Dermis blood vessel endothelial cell (primary cell): ENCODE data around the gene MCTP1. TPM values are rescaled to one million over a fixed set of nuclear protein-coding genes. Genes with fewer than 3 reads are reported as not detected.
A peak's percentile ranks its signal among the peaks of the same experiment; 100 is the strongest.

Experiments used
- DNase-seq: peaks from one replicate; pipeline ENCODE4 v3.0.0; 2010
- total RNA-seq: library from RNA; depleted of rRNA; stranded (reverse); fragments of >200 nt; gene quantifications from 2 replicates; pipeline ENCODE4 v1.2.3, GENCODE V29; 2014

Gene MCTP1
- total RNA-seq, 1 donor from 2014 or later = 255 TPM

DNA sequence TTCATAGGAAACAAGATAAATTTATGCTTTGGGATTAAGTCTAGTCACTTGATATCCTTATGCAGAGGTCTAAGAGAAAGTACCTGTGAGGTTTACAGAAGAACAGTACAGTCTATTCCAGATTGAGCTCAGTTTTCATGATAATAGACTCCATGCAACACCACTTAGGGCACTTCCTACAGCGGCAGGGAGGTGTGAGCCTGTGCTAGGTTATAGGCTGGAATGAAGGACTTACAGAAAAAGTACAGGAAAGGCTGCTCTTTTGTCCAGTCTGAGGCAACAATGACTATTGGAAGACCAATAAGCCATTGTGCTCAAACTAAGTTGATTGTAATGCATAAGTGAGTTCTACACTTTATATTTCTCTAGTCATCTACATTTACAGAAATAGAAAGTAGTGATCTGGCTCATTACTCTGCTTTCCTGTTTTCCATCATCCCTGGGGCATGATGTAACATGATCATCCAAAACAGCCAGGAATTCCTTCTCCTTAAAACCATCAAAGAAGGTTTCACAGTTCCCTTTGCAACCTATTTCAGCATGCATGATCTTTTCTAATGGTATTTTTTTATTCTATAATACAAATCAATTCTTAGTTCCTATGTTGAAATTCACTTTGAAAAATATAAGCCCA is 343.7 kb downstream of the MCTP1 start:
- peak; percentile 25 for DNase-seq

DNA sequence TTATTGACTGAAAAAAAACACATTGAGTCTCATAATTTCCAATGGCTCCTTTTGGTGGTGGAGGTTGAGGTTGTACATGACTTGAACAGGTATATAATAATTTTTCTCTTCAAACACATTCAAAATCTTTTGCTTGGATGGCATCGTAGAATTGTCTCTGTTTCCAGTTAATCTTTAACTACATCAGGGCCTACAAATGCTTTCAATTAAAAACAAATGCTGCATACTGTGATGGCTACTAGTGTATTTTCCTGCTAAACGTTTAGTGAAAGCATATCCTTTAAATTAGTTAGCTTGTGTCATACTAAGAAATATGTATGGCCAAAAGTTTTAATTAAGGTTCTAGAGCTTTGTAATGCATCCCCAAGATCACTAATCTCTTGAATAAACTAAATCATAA is 352.6 kb downstream of the MCTP1 start:
- DNase-seq = no peak

DNA sequence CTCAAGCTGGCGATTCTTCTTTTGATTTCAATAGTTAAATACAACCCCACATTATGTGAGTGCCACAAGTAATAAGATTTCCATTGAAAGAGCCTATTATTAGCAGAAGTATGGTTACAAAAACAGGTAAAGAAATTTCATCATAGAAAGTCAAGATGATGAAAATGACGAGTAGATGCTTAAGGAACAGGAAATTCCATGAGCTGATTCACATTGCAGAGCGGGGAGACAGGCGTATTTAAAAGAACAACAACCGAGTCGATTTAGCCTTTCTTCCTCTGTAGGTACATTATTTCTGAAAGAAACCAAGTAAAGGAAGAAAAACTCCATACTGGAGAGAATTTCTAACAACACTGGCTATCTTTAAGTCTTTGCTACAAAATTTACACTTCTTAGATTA is 356.0 kb downstream of the MCTP1 start:
- peak; percentile 73 for DNase-seq

DNA sequence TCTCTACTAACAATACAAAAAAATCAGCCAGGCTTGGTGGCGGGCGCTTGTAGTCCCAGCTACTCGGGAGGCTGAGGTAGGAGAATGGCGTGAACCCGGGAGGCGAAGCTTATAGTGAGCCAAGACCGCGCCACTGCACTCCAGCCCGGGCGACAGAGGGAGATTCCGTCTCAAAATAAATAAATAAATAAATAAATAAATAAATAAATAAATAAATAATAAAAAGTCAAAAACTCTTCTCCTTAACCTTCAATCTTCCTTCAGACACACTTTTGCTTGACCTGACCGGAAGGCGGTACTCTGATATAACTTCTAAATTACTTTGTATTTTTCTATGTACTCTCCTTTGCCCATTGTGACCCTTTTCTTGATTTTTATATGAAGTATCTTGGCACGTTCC is 364.3 kb downstream of the MCTP1 start:
- DNase-seq = no peak

DNA sequence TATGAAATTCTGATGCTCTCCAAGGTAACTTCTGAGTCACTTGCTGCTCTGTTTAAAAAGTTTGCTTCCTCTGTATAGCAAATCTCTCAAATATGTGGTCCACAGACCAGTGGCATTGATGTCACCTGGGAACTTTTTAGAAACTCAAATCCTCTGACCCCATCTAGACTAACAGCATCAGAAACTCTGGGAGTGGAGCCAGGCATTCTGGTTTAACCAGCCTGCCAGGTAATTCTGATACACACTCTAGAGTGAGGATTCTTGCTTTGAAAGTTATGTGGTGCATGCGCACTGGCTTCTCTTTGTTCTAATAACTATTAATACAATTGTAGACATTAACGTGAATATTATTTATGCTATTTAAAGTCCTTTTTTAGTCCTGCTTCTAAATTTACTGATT is 368.3 kb downstream of the MCTP1 start:
- DNase-seq = no peak

DNA sequence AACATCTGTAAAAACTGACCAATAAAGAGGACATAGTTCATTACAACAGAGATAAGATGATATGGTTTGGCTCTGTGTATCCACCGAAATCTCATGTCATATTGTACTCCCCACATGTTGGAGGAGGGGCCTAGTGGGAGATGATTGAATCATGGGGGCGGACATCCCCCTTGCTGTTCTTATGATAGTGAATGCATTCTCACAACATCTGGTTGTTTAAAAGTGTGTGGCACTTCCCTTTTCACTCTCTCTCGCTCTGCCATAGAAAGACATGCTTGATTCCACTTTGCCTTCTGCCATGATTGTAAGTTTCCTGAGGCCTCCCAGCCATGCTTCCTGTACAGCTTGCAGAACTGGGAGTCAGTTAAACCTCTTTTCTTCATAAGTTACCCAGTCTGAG is 373.6 kb downstream of the MCTP1 start:
- DNase-seq = no peak

DNA sequence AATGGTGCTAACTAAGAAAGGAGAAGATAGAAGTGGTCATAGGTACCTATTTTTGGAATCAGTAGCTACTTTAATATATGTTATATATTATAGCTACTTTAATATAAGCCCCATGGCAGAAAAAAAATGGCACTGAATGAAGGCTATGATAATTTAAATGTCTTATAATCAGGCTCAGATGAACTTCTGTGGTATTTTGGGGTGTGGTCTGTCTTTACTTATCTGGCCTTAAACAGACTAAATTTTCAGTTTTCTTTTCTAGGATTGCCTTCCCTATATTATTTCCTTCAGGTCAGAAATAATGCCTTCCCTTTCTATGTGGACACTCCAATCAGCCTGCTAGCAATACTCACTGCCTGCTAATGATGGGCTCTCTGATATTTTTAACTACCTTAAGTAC is 374.2 kb downstream of the MCTP1 start:
- DNase-seq = no peak

DNA sequence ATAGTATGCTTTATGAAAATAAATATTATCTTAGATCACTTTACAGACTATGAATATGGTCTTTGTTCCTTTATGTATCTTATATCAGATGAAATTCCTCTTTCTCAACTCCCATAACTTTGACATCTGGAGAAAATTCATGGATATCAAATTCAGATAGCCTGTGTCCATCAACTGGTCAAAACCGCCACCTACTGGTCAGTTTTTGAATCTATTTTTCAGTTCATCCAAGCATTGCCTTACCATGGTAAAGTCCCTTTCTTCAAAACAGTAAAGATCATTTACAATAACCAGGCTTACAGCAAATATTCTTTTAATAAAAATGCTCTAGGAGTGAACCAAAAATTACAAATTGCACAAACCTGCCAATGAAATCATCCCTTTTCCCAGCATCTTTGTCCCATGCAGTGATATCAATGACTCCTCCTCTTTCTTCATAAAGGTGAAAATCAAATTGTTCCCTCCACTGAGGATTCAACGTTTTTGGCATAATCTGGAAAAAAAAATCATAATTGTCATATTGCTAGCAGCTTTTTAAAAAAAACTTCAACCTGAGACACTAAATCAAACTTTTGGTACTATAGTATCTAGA is 375.9 kb downstream of the MCTP1 start:
- DNase-seq = peak; percentile 71

DNA sequence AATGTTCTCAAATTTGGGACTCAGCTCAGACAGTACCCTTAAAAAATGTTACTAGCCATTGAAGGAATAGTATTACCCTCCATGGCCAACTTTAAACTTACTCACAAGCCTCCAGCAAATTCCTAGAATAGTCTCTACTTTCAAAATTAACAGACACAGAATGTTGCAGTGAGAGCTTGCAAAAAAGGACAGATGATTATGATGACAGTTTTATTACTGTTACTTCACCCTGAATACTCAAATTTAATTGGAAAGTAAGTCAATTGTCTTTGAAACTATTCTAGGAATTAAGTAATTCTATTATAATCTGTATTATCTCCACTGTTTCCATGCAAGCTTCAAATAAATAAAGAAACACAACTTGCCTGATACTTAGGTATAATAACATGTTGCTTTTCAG is 378.1 kb downstream of the MCTP1 start:
- DNase-seq = no peak

DNA sequence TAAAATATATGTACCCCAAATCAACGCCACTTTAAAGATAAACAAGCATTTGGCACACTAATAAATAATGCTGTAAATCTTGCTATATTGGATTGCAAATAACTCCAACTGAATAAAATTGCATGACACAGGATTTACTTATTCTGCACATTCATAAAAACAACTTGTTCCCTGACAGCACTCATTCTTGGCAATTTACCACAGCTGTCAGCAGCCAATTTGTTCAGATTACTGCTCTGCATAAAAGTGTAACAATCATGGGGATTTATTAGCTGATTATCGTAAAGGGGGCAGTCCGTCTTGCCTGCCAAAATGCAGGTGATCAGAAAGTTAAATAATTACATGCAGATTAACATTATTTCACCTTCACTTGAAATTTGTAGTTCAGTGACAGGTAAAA is 381.2 kb downstream of the MCTP1 start:
- no peak for DNase-seq

DNA sequence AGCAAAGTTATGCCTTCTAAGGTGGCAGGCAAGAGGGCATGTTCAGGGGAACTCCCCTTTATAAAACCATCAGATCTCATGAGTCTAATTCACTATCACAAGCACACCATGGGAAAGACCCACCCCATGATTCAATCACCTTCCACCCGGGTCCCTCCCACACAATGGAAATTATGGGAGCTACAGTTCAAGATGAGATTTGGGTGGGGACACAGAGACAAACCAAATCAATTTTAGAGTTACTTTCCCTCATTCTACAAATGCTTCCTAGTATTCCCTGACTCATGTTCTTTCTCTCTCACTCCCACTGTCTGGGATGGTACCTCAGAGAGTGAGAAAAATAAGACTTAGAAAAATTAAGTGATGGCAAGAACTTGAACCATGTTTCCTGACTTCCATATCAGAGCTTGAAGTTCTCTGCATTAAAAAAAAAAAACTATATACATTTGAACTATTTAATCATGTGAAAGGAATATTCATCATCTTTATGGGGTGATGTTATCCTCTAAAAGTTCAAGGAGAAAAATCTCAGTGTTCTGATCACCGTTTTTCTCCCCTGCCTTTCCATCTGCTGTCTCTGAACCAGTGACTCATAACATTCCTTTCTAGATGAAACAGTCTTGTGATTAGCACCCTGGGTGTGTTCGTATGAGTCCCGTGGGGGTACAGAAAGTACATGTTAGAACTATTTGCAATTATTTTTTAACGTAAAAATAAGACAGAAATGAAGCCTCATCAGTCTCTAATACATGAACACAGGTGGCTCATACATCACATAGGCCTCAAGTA is 383.5 kb downstream of the MCTP1 start:
- DNase-seq = peak; percentile 65

DNA sequence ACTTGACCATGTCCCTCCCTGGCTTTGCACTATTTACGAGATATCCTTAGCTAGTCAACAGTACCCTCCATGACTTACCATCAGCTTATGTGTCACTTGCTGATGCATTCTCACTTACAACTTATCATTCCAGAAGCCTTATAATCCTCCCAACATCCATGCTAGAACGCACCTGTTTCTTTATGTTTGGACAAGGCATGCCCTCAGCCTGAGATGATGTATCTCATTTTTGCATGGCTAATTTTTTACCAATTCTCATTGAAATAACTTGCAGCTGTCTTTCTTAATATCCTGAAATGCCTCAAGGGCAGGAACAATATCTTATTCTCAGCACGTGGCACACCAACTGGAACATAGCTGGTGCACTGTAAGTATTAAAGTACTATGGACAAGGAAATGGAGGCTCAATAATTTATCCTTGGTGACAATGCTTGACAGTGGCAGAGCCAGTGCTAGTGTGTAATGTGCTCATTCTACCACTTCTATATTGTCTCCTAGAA is 384.8 kb downstream of the MCTP1 start:
- DNase-seq = no peak

DNA sequence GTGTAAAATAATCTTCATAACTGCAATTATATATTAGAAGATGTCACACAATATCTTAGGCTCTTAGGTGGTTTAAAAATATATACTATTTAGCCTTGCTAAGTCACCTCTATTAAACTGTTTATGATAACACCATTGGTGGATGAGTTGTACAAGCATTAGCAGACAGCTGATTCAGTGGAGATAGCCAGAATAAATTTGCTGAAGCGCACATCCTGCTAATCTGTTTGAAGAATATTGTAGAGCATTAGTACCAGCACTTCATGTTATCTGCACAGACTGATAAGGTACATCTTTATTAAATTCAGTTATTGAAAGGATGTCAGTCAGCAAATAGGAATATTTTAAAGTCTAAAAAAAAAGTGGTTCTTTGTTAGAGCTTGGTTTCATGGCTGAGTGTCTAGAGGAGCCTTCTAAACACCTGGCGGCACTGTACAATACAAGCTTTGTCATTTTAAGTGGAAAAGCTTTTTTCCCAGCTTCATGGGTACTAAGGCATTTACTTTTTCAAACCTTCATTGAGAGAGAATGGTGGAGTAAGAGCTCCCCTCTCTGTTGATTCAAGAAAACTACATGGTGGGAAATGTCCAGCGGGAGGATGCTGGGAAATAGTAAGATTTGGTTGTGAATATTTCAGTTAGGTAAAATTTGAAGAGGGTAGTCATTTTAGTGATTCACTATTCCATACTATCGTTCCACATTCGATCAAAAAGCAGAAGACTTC is 391.3 kb downstream of the MCTP1 start:
- DNase-seq = no peak

DNA sequence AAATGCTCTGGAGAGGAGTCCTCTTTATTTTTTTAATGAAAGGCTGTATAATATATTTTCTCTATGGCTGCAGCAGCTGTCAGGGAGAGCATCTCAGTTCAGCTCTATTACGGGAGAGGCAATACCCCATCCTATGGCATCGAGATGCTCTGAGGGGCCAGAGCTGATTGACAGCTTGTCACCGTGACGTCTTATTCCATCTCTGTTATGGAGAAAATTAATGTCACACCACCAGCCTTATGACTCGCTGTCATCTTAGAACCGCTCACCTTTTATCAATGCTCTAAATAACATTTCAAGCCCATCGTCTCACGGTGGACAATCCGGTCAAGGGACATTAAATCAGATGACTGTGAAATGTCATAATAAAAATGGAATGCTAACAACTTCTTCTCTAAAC is 392.9 kb downstream of the MCTP1 start:
- DNase-seq = no peak

DNA sequence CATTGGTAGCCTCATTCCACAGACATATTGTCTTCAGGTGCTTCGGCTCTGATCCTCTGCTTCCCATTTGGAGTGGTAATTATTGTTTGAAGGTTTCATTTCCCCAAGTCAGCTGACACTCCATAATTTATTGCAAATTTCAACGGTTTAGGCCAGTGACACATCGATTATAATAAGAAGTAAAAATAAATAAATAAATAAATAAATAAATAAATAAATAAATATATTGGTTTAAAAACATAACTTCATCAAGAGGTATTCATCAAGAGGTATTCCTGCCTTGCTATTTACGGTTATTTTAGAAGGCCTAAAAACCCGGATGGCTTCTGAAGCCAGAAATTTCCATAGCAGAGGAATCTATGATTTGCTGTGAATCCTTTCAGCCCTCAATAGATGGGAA is 393.3 kb downstream of the MCTP1 start:
- no peak for DNase-seq

DNA sequence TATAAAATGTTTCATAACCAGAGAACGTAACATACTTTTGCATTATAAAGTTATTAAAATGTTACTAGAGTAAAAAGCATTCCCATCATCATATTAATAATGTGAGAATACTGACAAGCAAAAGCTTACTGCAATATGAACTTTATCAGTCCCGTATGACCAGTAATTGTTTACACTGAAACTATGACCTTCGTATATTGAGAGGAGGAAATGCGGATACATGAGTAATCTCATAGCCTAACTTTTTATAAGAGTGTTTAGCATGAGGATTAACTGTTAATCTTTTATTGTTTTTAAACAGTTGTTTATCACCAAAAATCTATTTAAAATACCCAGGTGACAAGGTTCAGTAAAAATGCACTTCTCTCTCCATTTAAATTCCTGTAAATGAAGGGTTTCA is 394.0 kb downstream of the MCTP1 start:
- no peak for DNase-seq

DNA sequence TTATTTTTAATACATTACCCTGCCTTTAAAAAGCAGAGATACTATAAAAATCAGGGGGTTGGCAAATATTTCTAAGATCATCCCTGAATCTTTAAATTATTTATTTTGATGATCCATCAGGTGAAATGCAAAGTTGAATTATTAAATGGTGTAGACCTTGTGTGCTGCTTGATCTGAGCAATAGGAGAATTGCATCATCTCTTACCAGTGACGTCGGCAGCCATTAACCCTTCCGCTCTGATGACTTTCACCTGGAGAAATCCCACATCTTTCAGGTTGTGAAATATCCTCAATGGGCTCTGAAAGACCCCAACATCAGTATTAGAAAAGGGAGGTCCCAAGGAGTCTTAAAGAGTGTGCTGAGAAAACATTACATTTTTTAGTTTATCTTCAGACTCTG is 396.2 kb downstream of the MCTP1 start:
- no peak for DNase-seq

DNA sequence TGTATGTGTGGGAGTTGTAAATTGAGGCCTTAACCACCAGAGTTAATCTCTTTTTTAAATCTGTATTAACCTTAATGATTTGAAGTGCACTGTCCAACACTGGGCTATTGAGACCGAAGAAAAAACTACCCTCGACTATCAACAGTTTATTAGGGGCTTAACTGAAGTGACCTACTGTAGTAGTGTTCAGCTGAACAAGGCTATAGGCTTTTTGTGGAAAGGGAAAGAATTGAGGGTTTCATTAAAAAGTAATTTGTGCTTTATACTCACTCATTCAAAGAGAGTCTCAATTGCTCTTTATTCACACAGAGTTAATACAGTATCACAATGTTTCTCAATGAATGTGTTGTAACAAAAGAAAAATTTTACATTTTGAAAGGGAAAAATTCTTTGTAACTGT is 399.0 kb downstream of the MCTP1 start:
- no peak for DNase-seq

DNA sequence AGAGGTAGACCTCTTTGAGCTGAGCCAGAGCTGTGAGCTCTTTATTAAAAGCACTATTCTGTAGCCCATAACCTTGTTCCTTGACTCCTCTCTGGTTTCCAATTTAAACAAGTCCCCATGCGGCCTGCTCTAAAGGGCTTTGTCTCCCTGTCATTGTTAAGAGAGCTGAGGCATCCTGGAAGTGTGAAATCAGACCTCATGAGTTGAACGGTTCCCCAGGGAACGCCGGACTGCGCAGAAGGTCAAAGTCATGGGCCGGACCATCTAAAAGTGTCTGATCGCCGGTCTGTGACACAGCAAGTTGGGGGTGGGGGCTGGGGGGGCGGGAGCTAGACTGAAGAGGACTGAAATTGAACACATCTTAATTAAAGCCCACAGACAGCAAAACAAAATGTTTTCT is 400.6 kb downstream of the MCTP1 start:
- no peak for DNase-seq

DNA sequence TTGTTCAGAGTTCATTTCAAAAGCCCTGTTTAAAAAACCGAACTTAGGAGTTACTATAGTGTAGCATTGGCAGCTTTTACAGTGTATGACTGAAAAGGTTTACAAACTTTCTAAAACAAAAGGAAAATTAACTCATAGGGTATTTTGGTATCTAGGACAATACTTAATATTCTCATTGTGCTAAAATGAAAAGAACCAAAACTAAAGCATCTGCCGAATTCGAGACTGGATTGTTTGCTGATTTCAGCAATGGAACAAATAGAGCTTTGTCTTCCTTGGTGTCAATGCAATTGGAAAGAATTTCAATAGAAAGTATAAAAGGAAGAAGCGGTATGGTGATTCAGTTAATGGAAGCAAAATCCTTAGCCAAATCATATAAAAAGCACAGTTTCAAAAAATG is 412.4 kb downstream of the MCTP1 start:
- DNase-seq = no peak

DNA sequence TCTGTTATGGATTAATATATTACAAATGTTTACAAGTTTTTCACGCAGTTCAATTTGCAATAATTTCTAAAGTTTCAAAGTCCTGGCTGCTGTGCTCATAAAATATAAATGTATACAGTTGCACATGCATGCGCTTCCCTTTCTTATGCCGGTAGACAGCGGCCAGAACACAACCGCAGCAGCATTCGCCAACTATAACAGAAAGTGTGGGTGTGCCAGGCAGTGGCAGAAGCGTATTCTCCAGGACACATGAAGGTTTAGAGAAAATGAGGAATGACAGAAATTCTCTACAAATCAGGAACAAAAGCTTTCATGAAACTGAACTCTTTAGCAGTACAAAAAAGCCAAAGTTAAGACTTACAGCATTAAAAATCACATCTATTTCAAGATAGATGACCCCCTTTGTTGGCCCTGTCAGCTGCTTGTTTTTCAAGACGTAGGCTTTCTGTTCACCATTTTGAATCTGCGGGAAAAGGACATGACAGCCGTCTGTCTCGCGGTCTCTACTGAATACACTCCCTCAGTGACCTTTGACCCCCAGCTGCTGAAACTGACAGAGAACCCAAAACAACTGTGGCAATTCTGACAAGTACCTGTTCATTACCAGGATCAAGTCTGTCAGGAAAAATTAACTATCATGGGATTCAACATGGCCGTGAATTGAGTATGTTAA is 414.2 kb downstream of the MCTP1 start:
- DNase-seq = no peak

DNA sequence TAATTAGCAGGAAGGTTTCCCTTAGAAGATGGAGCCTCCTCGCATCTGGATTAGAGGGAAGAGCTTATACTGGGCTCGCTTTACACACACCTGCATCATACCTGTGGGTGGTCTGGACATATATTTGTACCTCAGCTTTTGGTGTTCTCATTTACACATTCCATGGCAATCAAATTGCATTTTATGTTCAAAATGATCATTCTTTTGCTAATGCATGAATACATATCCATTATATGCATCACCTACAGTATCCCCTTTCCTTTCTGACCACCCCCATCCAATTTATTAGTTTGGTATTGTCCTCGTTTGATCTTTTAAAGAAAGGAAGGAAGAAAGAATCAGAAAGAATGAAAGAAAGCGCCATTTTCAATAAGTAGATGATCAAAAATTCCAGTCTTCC is 415.0 kb downstream of the MCTP1 start:
- no peak for DNase-seq

DNA sequence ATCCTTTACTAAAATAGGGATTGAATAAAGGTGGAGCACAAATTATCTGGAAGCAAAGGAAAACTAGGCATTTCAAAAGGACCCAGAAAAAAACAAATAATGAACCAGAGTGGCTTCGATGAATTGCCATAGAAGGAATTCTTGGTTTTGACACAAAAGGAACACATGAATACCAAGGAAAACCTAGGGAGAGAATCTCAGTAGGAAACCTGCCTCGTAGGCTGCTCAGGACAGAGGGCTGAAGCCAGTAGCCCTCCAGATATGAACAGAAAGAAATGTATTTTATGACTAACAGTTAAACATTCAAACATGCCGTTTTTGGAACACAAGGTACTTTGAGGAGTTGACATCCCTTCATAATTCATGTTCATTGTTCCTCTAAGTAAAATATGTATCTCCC is 420.9 kb downstream of the MCTP1 start:
- no peak for DNase-seq
